ENCODE results near the gene PTCHD1.

The PTCHD1 gene

GRCh38 chrX:23374291-23374690 is 39.6 kb downstream of the PTCHD1 start:
- Mint-ChIP-seq H3K27ac (no peak overlapping the region), H3K9me3 (no peaks in the 10 kb centered on the region), H3K36me3 (no peaks in the 10 kb centered on the region), H3K4me1 (no peaks in the 10 kb centered on the region), H3K27me3 (no peaks in the 10 kb centered on the region), H3K4me3 (no peak overlapping the region)
- CTCF ChIA-PET, result no interaction called here
- DNase-seq, result no peak

- DNase-seq, result no peak
- H3K27ac Mint-ChIP-seq, result no peak overlapping the region
- H3K4me3 Mint-ChIP-seq, result no peak overlapping the region
- CTCF ChIA-PET, result no interaction called here
- H3K27me3 Mint-ChIP-seq, result no peaks in the 10 kb centered on the region
- H3K9me3 Mint-ChIP-seq, result no peaks in the 10 kb centered on the region
- H3K36me3 Mint-ChIP-seq, result no peaks in the 10 kb centered on the region
- no peaks in the 10 kb centered on the region for H3K4me1 Mint-ChIP-seq
Measured at GRCh38 chrX:23376581-23376980, 41.9 kb downstream of the PTCHD1 start.

- no peak for DNase-seq
- Mint-ChIP-seq H3K27ac (no peak overlapping the region), H3K36me3 (no peaks in the 10 kb centered on the region), H3K4me1 (peaks cover 3% of the 10 kb centered on the region), H3K9me3 (no peaks in the 10 kb centered on the region), H3K4me3 (no peak overlapping the region), H3K27me3 (peaks cover 4% of the 10 kb centered on the region)
- CTCF ChIA-PET, result no interaction called here
Measured at GRCh38 chrX:23380581-23380980, 45.9 kb downstream of the PTCHD1 start.

- CTCF ChIA-PET, result interaction anchor here (0.6 kb wide), 1 partner anchor 266 kb away, joined by 3 read pairs; no protein-coding TSS in a partner anchor
- H3K4me3 Mint-ChIP-seq, result peak overlapping the region; percentile 41
- peaks cover 4% of the 10 kb centered on the region for H3K27me3 Mint-ChIP-seq
Measured at GRCh38 chrX:23381099-23382087, 46.7 kb downstream of the PTCHD1 start.

GRCh38 chrX:23382572-23382971 is 47.9 kb downstream of the PTCHD1 start:
- H3K4me1 Mint-ChIP-seq, result peaks cover 3% of the 10 kb centered on the region
- DNase-seq, result no peak
- CTCF ChIA-PET, result no interaction called here
- no peak overlapping the region for H3K27ac Mint-ChIP-seq
- H3K4me3 Mint-ChIP-seq, result no peak overlapping the region
- no peaks in the 10 kb centered on the region for H3K9me3 Mint-ChIP-seq
- no peaks in the 10 kb centered on the region for H3K36me3 Mint-ChIP-seq
- peaks cover 4% of the 10 kb centered on the region for H3K27me3 Mint-ChIP-seq

More at GRCh38 chrX:23381099-23382087, 46.7 kb downstream of the PTCHD1 start:
- no peak for DNase-seq
- Mint-ChIP-seq H3K27ac (no peak overlapping the region), H3K4me1 (peaks cover 3% of the 10 kb centered on the region), H3K36me3 (no peaks in the 10 kb centered on the region), H3K9me3 (no peaks in the 10 kb centered on the region)

GRCh38 chrX:23383411-23383810 is 48.8 kb downstream of the PTCHD1 start:
- Mint-ChIP-seq H3K4me3 (no peak overlapping the region), H3K4me1 (peaks cover 3% of the 10 kb centered on the region), H3K27me3 (peaks cover 4% of the 10 kb centered on the region), H3K36me3 (no peaks in the 10 kb centered on the region), H3K27ac (no peak overlapping the region), H3K9me3 (no peaks in the 10 kb centered on the region)
- CTCF ChIA-PET, result interaction anchor here (0.7 kb wide), 1 partner anchor 1269 kb away, joined by 3 read pairs; no protein-coding TSS in a partner anchor
- no peak for DNase-seq

- CTCF ChIA-PET, result no interaction called here
- H3K4me3 Mint-ChIP-seq, result no peak overlapping the region
Measured at GRCh38 chrX:23385242-23385641, 50.6 kb downstream of the PTCHD1 start.

GRCh38 chrX:23386260-23386659 is 51.6 kb downstream of the PTCHD1 start:
- Mint-ChIP-seq H3K4me1 (peaks cover 3% of the 10 kb centered on the region), H3K4me3 (no peak overlapping the region), H3K36me3 (no peaks in the 10 kb centered on the region), H3K9me3 (no peaks in the 10 kb centered on the region), H3K27me3 (peaks cover 4% of the 10 kb centered on the region), H3K27ac (no peak overlapping the region)
- CTCF ChIA-PET, result no interaction called here
- DNase-seq, result no peak

More at GRCh38 chrX:23385242-23385641, 50.6 kb downstream of the PTCHD1 start:
- no peak for DNase-seq
- H3K27ac Mint-ChIP-seq, result no peak overlapping the region
- H3K27me3 Mint-ChIP-seq, result peaks cover 4% of the 10 kb centered on the region
- H3K36me3 Mint-ChIP-seq, result no peaks in the 10 kb centered on the region
- peaks cover 3% of the 10 kb centered on the region for H3K4me1 Mint-ChIP-seq
- no peaks in the 10 kb centered on the region for H3K9me3 Mint-ChIP-seq

- Mint-ChIP-seq H3K27me3 (peaks cover 3% of the 10 kb centered on the region), H3K9me3 (no peaks in the 10 kb centered on the region), H3K4me1 (peaks cover 2% of the 10 kb centered on the region), H3K27ac (no peak overlapping the region), H3K36me3 (no peaks in the 10 kb centered on the region), H3K4me3 (no peak overlapping the region)
- CTCF ChIA-PET, result no interaction called here
- DNase-seq, result no peak
Measured at GRCh38 chrX:23386726-23387125, 52.1 kb downstream of the PTCHD1 start.

- Mint-ChIP-seq H3K27me3 (no peaks in the 10 kb centered on the region), H3K27ac (no peak overlapping the region), H3K4me1 (no peaks in the 10 kb centered on the region), H3K36me3 (no peaks in the 10 kb centered on the region), H3K4me3 (no peak overlapping the region), H3K9me3 (no peaks in the 10 kb centered on the region)
- CTCF ChIA-PET, result no interaction called here
- DNase-seq, result no peak
Measured at GRCh38 chrX:23387550-23388184, 53.0 kb downstream of the PTCHD1 start.

- Mint-ChIP-seq H3K27me3 (no peaks in the 10 kb centered on the region), H3K4me3 (no peak overlapping the region), H3K27ac (no peak overlapping the region), H3K4me1 (no peaks in the 10 kb centered on the region), H3K36me3 (no peaks in the 10 kb centered on the region), H3K9me3 (no peaks in the 10 kb centered on the region)
- DNase-seq, result no peak
- CTCF ChIA-PET, result no interaction called here
Measured at GRCh38 chrX:23389196-23389792, 54.6 kb downstream of the PTCHD1 start.

GRCh38 chrX:23390979-23391378 is 56.3 kb downstream of the PTCHD1 start:
- CTCF ChIA-PET, result no interaction called here
- DNase-seq, result no peak
- Mint-ChIP-seq H3K27me3 (no peaks in the 10 kb centered on the region), H3K36me3 (no peaks in the 10 kb centered on the region), H3K27ac (no peak overlapping the region), H3K4me3 (no peak overlapping the region), H3K9me3 (no peaks in the 10 kb centered on the region), H3K4me1 (no peaks in the 10 kb centered on the region)

GRCh38 chrX:23392195-23392594 is 57.5 kb downstream of the PTCHD1 start:
- H3K27ac Mint-ChIP-seq, result no peak overlapping the region
- no peaks in the 10 kb centered on the region for H3K27me3 Mint-ChIP-seq
- no peaks in the 10 kb centered on the region for H3K36me3 Mint-ChIP-seq
- H3K4me1 Mint-ChIP-seq, result no peaks in the 10 kb centered on the region
- H3K4me3 Mint-ChIP-seq, result no peak overlapping the region
- H3K9me3 Mint-ChIP-seq, result no peaks in the 10 kb centered on the region
- CTCF ChIA-PET, result no interaction called here
- DNase-seq, result no peak

GRCh38 chrX:23394421-23394820 is 59.8 kb downstream of the PTCHD1 start:
- Mint-ChIP-seq H3K9me3 (no peaks in the 10 kb centered on the region), H3K36me3 (no peaks in the 10 kb centered on the region), H3K27ac (no peak overlapping the region), H3K4me3 (no peak overlapping the region), H3K27me3 (no peaks in the 10 kb centered on the region), H3K4me1 (no peaks in the 10 kb centered on the region)
- no peak for DNase-seq
- CTCF ChIA-PET, result no interaction called here

Measured in activated naive CD4-positive, alpha-beta T cell treated with anti-CD3 and anti-CD28 coated beads, Interleukin-2, amount 10 ng/mL, durations not matched to agents 7 days and 5 days (primary cell).